ENCODE results near the gene ISG15. TPM values are rescaled to one million over a fixed set of nuclear protein-coding genes. Genes with fewer than 3 reads are reported as not detected.

Gene ISG15
- total and polyA plus RNA-seq, 9 of the 15 experiments (the other 6 are each of a cell fraction or from before 2014, with no cell fraction given): 0.40 to 58.3 (median 12.2) TPM

DNA sequence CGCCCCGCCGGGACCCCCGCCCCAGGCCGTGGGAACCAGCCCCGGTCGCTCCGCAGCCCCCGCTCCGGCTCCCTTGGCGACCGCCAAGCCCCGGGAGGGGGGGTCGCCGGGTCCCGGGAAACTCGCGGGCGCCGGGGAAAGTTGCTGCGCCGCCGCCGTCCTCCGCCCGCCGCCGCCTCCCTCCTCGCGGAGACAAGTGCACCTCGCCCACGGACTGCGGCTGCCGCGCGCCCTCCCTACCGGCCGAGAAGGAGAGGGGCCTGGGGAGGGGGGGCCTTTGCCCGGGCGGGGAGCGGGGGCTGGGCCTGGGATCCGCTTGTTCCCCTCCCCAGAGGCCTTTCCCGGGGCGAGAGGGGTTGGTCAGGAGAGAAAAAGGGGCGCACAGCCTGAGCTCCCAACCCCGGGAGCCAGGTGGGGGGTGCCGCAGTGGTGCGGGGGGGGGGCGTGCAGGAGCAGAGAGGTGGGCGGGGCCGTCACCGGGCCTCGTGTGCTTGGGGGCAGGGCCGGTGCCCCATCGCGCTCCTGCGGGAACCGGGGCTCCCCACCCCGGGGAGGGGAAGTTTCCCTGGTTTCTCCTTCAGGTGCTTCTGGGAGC, 7.2 kb downstream of the ISG15 start:
- intact Hi-C loops (cut with micrococcal nuclease): loop anchor here (5.0 kb wide), 1 partner anchor 42 kb away; no protein-coding TSS in a partner anchor
- Histone ChIP-seq H3K27me3 (ENCODE audit: control insufficient read depth in 2 of 2, insufficient read depth in 2 of 2, low read length in 2 of 2) (no peaks in the 10 kb centered on the region), H3K9me1 (ENCODE audit: control insufficient read depth, insufficient read depth, low read length) (peaks cover 12% of the 10 kb centered on the region), H3K4me2 (ENCODE audit: insufficient read depth, low read length) (peak overlapping the region; percentile 79), H3K79me2 (ENCODE audit: control insufficient read depth, insufficient read depth, low read length) (peaks cover 40% of the 10 kb centered on the region), H2AFZ (ENCODE audit: low read depth, low read length) (peak overlapping the region; percentile 85), H3K9me3 (replicated peaks; ENCODE audit: control insufficient read depth, insufficient read depth, low read depth, low read length) (no peaks in the 10 kb centered on the region), H3K36me3 (ENCODE audit: control insufficient read depth, insufficient read depth, low read length) (peaks cover 38% of the 10 kb centered on the region; the same call in 1 of the 3 replicates), H4K20me1 (replicated peaks; ENCODE audit: control insufficient read depth, insufficient read depth, low read length) (peaks cover 13% of the 10 kb centered on the region), H3K4me1 (replicated peaks in 1 of 2; ENCODE audit: control insufficient read depth in 2 of 2, insufficient read depth in 2 of 2, low read length in 2 of 2) (peaks cover 29 to 68% of the 10 kb centered on the region in 2 experiments), H3K27ac (ENCODE audit: extremely low read depth, low read depth, low read length) (peak overlapping the region; percentile 80), H3K9ac (ENCODE audit: insufficient read depth in 1 of 2, low read depth in 2 of 2, low read length in 2 of 2) (peak overlapping the region; percentile 72 to 99), H3K4me3 (peak overlapping the region; percentile 76)
- FAIRE-seq (no peak), ATAC-seq (peak; percentile 49), DNase-seq (ENCODE audit: extremely low read depth in 1 of 4, low spot score in 3 of 4) (peak; percentile 68 to 79 (median 76))
- ChIA-PET CTCF (ENCODE audit: low intra/inter-chr PET ratio) (no interaction called here), POLR2A (interaction anchor here (0.6 kb wide), 1 partner anchor 11 kb away, joined by 3 read pairs; no protein-coding TSS in a partner anchor)
- WGBS (ENCODE audit: insufficient coverage, low coverage, missing lambda C conversion rate): 0% methylated on average over 19 of the region's 59 CpGs
- BruUV-seq (replicated peaks): no TSS peak
- in situ Hi-C loops (cut with MboI): no loop called here
- peak; percentile 8 for TF ChIP-seq RBBP5 (IDR thresholded peaks at IDR 0.05; ENCODE audit: borderline replicate concordance, insufficient read depth, low read length, poor library complexity, severe bottlenecking)
- TF ChIP-seq TAF15 (IDR thresholded peaks at IDR 0.05; ENCODE audit: low read depth, low read length): no peak
- TF ChIP-seq RUNX1 (IDR thresholded peaks at IDR 0.05; ENCODE audit: low read depth): no peak
- TF ChIP-seq, protein P1, sequence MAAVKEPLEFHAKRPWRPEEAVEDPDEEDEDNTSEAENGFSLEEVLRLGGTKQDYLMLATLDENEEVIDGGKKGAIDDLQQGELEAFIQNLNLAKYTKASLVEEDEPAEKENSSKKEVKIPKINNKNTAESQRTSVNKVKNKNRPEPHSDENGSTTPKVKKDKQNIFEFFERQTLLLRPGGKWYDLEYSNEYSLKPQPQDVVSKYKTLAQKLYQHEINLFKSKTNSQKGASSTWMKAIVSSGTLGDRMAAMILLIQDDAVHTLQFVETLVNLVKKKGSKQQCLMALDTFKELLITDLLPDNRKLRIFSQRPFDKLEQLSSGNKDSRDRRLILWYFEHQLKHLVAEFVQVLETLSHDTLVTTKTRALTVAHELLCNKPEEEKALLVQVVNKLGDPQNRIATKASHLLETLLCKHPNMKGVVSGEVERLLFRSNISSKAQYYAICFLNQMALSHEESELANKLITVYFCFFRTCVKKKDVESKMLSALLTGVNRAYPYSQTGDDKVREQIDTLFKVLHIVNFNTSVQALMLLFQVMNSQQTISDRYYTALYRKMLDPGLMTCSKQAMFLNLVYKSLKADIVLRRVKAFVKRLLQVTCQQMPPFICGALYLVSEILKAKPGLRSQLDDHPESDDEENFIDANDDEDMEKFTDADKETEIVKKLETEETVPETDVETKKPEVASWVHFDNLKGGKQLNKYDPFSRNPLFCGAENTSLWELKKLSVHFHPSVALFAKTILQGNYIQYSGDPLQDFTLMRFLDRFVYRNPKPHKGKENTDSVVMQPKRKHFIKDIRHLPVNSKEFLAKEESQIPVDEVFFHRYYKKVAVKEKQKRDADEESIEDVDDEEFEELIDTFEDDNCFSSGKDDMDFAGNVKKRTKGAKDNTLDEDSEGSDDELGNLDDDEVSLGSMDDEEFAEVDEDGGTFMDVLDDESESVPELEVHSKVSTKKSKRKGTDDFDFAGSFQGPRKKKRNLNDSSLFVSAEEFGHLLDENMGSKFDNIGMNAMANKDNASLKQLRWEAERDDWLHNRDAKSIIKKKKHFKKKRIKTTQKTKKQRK (IDR thresholded peaks at IDR 0.05; ENCODE audit: borderline replicate concordance, low read depth, low read length): no peak
- peak; percentile 33 for TF ChIP-seq PCBP1 (IDR thresholded peaks at IDR 0.05; ENCODE audit: low read depth, low read length, poor library complexity, severe bottlenecking)
- no peak for TF ChIP-seq ZNF830 (CRISPR knock-in tag; IDR thresholded peaks at IDR 0.05)
- no peak for TF ChIP-seq MED1 (CRISPR knock-in tag; IDR thresholded peaks at IDR 0.05; ENCODE audit: borderline replicate concordance)
- TF ChIP-seq, protein P2, sequence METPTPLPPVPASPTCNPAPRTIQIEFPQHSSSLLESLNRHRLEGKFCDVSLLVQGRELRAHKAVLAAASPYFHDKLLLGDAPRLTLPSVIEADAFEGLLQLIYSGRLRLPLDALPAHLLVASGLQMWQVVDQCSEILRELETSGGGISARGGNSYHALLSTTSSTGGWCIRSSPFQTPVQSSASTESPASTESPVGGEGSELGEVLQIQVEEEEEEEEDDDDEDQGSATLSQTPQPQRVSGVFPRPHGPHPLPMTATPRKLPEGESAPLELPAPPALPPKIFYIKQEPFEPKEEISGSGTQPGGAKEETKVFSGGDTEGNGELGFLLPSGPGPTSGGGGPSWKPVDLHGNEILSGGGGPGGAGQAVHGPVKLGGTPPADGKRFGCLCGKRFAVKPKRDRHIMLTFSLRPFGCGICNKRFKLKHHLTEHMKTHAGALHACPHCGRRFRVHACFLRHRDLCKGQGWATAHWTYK (CRISPR knock-in tag; IDR thresholded peaks at IDR 0.05): no peak
- TF ChIP-seq, protein P3, sequence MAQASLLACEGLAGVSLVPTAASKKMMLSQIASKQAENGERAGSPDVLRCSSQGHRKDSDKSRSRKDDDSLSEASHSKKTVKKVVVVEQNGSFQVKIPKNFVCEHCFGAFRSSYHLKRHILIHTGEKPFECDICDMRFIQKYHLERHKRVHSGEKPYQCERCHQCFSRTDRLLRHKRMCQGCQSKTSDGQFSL (CRISPR knock-in tag; IDR thresholded peaks at IDR 0.05): peak; percentile 76
- TF ChIP-seq, protein P3 (tag; IDR thresholded peaks at IDR 0.05): peak in 1 of 2 experiments; percentile 95; a peak in 2 of 4 replicates
- TF ChIP-seq SMAD4 (CRISPR knock-in tag; conservative IDR thresholded peaks at IDR 0.05): peak; percentile 35; the same call in 1 of the 2 replicates
- TF ChIP-seq, protein P4, sequence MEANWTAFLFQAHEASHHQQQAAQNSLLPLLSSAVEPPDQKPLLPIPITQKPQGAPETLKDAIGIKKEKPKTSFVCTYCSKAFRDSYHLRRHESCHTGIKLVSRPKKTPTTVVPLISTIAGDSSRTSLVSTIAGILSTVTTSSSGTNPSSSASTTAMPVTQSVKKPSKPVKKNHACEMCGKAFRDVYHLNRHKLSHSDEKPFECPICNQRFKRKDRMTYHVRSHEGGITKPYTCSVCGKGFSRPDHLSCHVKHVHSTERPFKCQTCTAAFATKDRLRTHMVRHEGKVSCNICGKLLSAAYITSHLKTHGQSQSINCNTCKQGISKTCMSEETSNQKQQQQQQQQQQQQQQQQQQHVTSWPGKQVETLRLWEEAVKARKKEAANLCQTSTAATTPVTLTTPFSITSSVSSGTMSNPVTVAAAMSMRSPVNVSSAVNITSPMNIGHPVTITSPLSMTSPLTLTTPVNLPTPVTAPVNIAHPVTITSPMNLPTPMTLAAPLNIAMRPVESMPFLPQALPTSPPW (CRISPR knock-in tag; IDR thresholded peaks at IDR 0.05): peak; percentile 66
- peak; percentile 10 for TF ChIP-seq HNRNPLL (IDR thresholded peaks at IDR 0.05; ENCODE audit: low read depth, low read length, poor library complexity, severe bottlenecking)
